ENCODE measurements around the gene PRAMEF5.
"Not testable (repeated sequence)": the region's sequence is repeated elsewhere in the genome, so short reads cannot be mapped to it uniquely, and the experiment has no call there.

- TF ChIP-seq CTCF, POLR2A (IDR thresholded peaks at IDR 0.05): not testable (repeated sequence)
Observed at GRCh38 chr1:13237572-13237971, 16.4 kb upstream of the PRAMEF5 start.

Data from testis (tissue), 2 donors.